ENCODE results near the gene OBSL1.
A peak's percentile ranks its signal among the peaks of the same experiment; 100 is the strongest.

The OBSL1 gene

GRCh38 chr2:219538504-219538951 is 32.8 kb downstream of the OBSL1 start:
- Histone ChIP-seq H3K27me3 (ENCODE audit: control insufficient read depth, insufficient read depth, low read length) (peaks cover 3% of the 10 kb centered on the region), H3K27ac (ENCODE audit: low read depth, low read length) (no peak overlapping the region), H3K4me1 (ENCODE audit: control insufficient read depth, insufficient read depth, low read length) (peaks cover 4% of the 10 kb centered on the region), H3K9ac (ENCODE audit: low read length) (no peak overlapping the region), H3K4me3 (ENCODE audit: low read length) (no peak overlapping the region), H3K36me3 (ENCODE audit: control insufficient read depth, insufficient read depth, low read length) (peaks cover 3% of the 10 kb centered on the region)

GRCh38 chr2:219537657-219538488 is 33.5 kb downstream of the OBSL1 start:
- no peak overlapping the region for H3K4me3 ChIP-seq (ENCODE audit: low read length)
- peaks cover 4% of the 10 kb centered on the region for H3K4me1 ChIP-seq (ENCODE audit: control insufficient read depth, insufficient read depth, low read length)
- H3K27ac ChIP-seq (ENCODE audit: low read depth, low read length) = no peak overlapping the region
- H3K36me3 ChIP-seq (ENCODE audit: control insufficient read depth, insufficient read depth, low read length) = peaks cover 3% of the 10 kb centered on the region
- H3K9ac ChIP-seq (ENCODE audit: low read length) = no peak overlapping the region
- H3K27me3 ChIP-seq (ENCODE audit: control insufficient read depth, insufficient read depth, low read length) = peaks cover 3% of the 10 kb centered on the region

GRCh38 chr2:219536967-219537366 is 34.4 kb downstream of the OBSL1 start:
- H3K4me3 ChIP-seq (ENCODE audit: low read length) = no peak overlapping the region
- no peak overlapping the region for H3K9ac ChIP-seq (ENCODE audit: low read length)
- H3K4me1 ChIP-seq (ENCODE audit: control insufficient read depth, insufficient read depth, low read length) = peaks cover 2% of the 10 kb centered on the region
- H3K27me3 ChIP-seq (ENCODE audit: control insufficient read depth, insufficient read depth, low read length) = peaks cover 6% of the 10 kb centered on the region
- H3K36me3 ChIP-seq (ENCODE audit: control insufficient read depth, insufficient read depth, low read length) = peaks cover 3% of the 10 kb centered on the region
- H3K27ac ChIP-seq (ENCODE audit: low read depth, low read length) = no peak overlapping the region

GRCh38 chr2:219536425-219536824 is 34.9 kb downstream of the OBSL1 start:
- H3K27me3 ChIP-seq (ENCODE audit: control insufficient read depth, insufficient read depth, low read length) = peaks cover 6% of the 10 kb centered on the region
- no peak overlapping the region for H3K4me3 ChIP-seq (ENCODE audit: low read length)
- H3K36me3 ChIP-seq (ENCODE audit: control insufficient read depth, insufficient read depth, low read length) = peaks cover 3% of the 10 kb centered on the region
- H3K27ac ChIP-seq (ENCODE audit: low read depth, low read length) = no peak overlapping the region
- H3K4me1 ChIP-seq (ENCODE audit: control insufficient read depth, insufficient read depth, low read length) = peaks cover 1% of the 10 kb centered on the region
- H3K9ac ChIP-seq (ENCODE audit: low read length) = no peak overlapping the region

- H3K27ac ChIP-seq (ENCODE audit: low read depth, low read length) = no peak overlapping the region
- no peak overlapping the region for H3K4me3 ChIP-seq (ENCODE audit: low read length)
- no peaks in the 10 kb centered on the region for H3K4me1 ChIP-seq (ENCODE audit: control insufficient read depth, insufficient read depth, low read length)
- peaks cover 1% of the 10 kb centered on the region for H3K36me3 ChIP-seq (ENCODE audit: control insufficient read depth, insufficient read depth, low read length)
- peaks cover 18% of the 10 kb centered on the region for H3K27me3 ChIP-seq (ENCODE audit: control insufficient read depth, insufficient read depth, low read length)
- no peak overlapping the region for H3K9ac ChIP-seq (ENCODE audit: low read length)
Observed at GRCh38 chr2:219533930-219534661, 37.2 kb downstream of the OBSL1 start.

GRCh38 chr2:219532378-219532649 is 39.0 kb downstream of the OBSL1 start:
- Histone ChIP-seq H3K4me1 (ENCODE audit: control insufficient read depth, insufficient read depth, low read length) (no peaks in the 10 kb centered on the region), H3K4me3 (ENCODE audit: low read length) (no peak overlapping the region), H3K27me3 (ENCODE audit: control insufficient read depth, insufficient read depth, low read length) (peaks cover 20% of the 10 kb centered on the region), H3K27ac (ENCODE audit: low read depth, low read length) (no peak overlapping the region), H3K9ac (ENCODE audit: low read length) (no peak overlapping the region), H3K36me3 (ENCODE audit: control insufficient read depth, insufficient read depth, low read length) (no peaks in the 10 kb centered on the region)

- Histone ChIP-seq H3K36me3 (ENCODE audit: control insufficient read depth, insufficient read depth, low read length) (no peaks in the 10 kb centered on the region), H3K9ac (ENCODE audit: low read length) (no peak overlapping the region), H3K27ac (ENCODE audit: low read depth, low read length) (no peak overlapping the region), H3K4me1 (ENCODE audit: control insufficient read depth, insufficient read depth, low read length) (no peaks in the 10 kb centered on the region), H3K4me3 (ENCODE audit: low read length) (no peak overlapping the region), H3K27me3 (ENCODE audit: control insufficient read depth, insufficient read depth, low read length) (peaks cover 25% of the 10 kb centered on the region)
Observed at GRCh38 chr2:219531639-219532377, 39.5 kb downstream of the OBSL1 start.

- H3K36me3 ChIP-seq (ENCODE audit: control insufficient read depth, insufficient read depth, low read length) = no peaks in the 10 kb centered on the region
- no peaks in the 10 kb centered on the region for H3K4me1 ChIP-seq (ENCODE audit: control insufficient read depth, insufficient read depth, low read length)
- H3K4me3 ChIP-seq (ENCODE audit: low read length) = peak overlapping the region; percentile 35
- no peak overlapping the region for H3K27ac ChIP-seq (ENCODE audit: low read depth, low read length)
- H3K27me3 ChIP-seq (ENCODE audit: control insufficient read depth, insufficient read depth, low read length) = peaks cover 25% of the 10 kb centered on the region
- no peak overlapping the region for H3K9ac ChIP-seq (ENCODE audit: low read length)
Observed at GRCh38 chr2:219530048-219530963, 41.0 kb downstream of the OBSL1 start.

GRCh38 chr2:219527472-219527871 is 43.9 kb downstream of the OBSL1 start:
- Histone ChIP-seq H3K36me3 (ENCODE audit: control insufficient read depth, insufficient read depth, low read length) (no peaks in the 10 kb centered on the region), H3K27ac (ENCODE audit: low read depth, low read length) (no peak overlapping the region), H3K4me3 (ENCODE audit: low read length) (no peak overlapping the region), H3K9ac (ENCODE audit: low read length) (no peak overlapping the region), H3K4me1 (ENCODE audit: control insufficient read depth, insufficient read depth, low read length) (no peaks in the 10 kb centered on the region), H3K27me3 (ENCODE audit: control insufficient read depth, insufficient read depth, low read length) (peaks cover 24% of the 10 kb centered on the region)

GRCh38 chr2:219527076-219527394 is 44.3 kb downstream of the OBSL1 start:
- no peak overlapping the region for H3K4me3 ChIP-seq (ENCODE audit: low read length)
- H3K36me3 ChIP-seq (ENCODE audit: control insufficient read depth, insufficient read depth, low read length) = no peaks in the 10 kb centered on the region
- no peak overlapping the region for H3K27ac ChIP-seq (ENCODE audit: low read depth, low read length)
- no peak overlapping the region for H3K9ac ChIP-seq (ENCODE audit: low read length)
- peaks cover 23% of the 10 kb centered on the region for H3K27me3 ChIP-seq (ENCODE audit: control insufficient read depth, insufficient read depth, low read length)
- H3K4me1 ChIP-seq (ENCODE audit: control insufficient read depth, insufficient read depth, low read length) = peaks cover under 1% of the 10 kb centered on the region

- no peak overlapping the region for H3K9ac ChIP-seq (ENCODE audit: low read length)
- H3K4me1 ChIP-seq (ENCODE audit: control insufficient read depth, insufficient read depth, low read length) = peaks cover 3% of the 10 kb centered on the region
- no peak overlapping the region for H3K27ac ChIP-seq (ENCODE audit: low read depth, low read length)
- no peak overlapping the region for H3K4me3 ChIP-seq (ENCODE audit: low read length)
- peaks cover 27% of the 10 kb centered on the region for H3K27me3 ChIP-seq (ENCODE audit: control insufficient read depth, insufficient read depth, low read length)
- no peaks in the 10 kb centered on the region for H3K36me3 ChIP-seq (ENCODE audit: control insufficient read depth, insufficient read depth, low read length)
Observed at GRCh38 chr2:219526320-219527075, 44.8 kb downstream of the OBSL1 start.
